ENCODE measurements around the gene XRCC3. TPM values are rescaled to one million over a fixed set of nuclear protein-coding genes. Genes with fewer than 3 reads are reported as not detected.
A peak's percentile ranks its signal among the peaks of the same experiment; 100 is the strongest.
"Not testable (repeated sequence)": the region's sequence is repeated elsewhere in the genome, so short reads cannot be mapped to it uniquely, and the experiment has no call there.

Gene XRCC3
- total RNA-seq, 4 donors from 2014 or later = 11.6 to 42.9 (median 16.2) TPM

GRCh38 chr14:103694572-103695026, 20.7 kb downstream of the XRCC3 start:
- H3K4me1 ChIP-seq = peaks cover 0 to 33% (median 8%) of the 10 kb centered on the region in 4 donors
- H3K27ac ChIP-seq = no peak overlapping the region
- DNase-seq = no peak
- TF ChIP-seq CTCF (IDR thresholded peaks at IDR 0.05) (no peak), POLR2A (IDR thresholded peaks at IDR 0.05) (no peak)
- H3K27me3 ChIP-seq = no peaks in the 10 kb centered on the region
- H3K36me3 ChIP-seq = peaks cover 0 to 79% (median 0%) of the 10 kb centered on the region in 3 donors
- H3K4me3 ChIP-seq = no peak overlapping the region
- H3K9me3 ChIP-seq = no peaks in the 10 kb centered on the region

- H3K4me3 ChIP-seq = no peak overlapping the region
- H3K9me3 ChIP-seq = no peaks in the 10 kb centered on the region
- peaks cover 0 to 30% (median 4%) of the 10 kb centered on the region in 4 donors for H3K4me1 ChIP-seq
- DNase-seq = peak in 2 of 3 donors; percentile 68 to 81
- H3K27me3 ChIP-seq = no peaks in the 10 kb centered on the region
- no peak overlapping the region for H3K27ac ChIP-seq
- peaks cover 0 to 77% (median 0%) of the 10 kb centered on the region in 3 donors for H3K36me3 ChIP-seq
- TF ChIP-seq CTCF (IDR thresholded peaks at IDR 0.05) = no peak
- TF ChIP-seq POLR2A (IDR thresholded peaks at IDR 0.05) = no peak
Measured at GRCh38 chr14:103693515-103693914, 21.7 kb downstream of the XRCC3 start.

DNA sequence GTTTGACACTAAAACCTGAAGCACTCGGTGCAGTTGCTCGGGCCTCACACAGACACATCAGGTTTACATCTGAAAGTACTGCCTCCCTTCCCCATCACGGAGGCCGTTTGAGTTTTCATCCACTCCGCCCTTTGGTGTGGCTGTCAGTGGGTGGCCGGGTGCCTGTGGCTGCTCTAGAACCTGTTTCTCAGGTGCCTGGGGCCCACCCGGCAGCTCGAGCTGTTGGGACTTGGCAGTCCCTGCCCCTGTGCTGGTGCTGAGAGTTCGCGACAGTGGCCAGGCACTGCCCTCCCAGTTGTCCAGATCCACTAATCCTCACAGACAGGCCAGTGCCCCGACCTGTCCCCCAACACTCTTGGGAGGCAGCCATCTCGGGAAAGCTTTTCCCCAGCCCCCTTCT, 22.4 kb downstream of the XRCC3 start:
- no peak for DNase-seq
- Histone ChIP-seq H3K9me3 (no peaks in the 10 kb centered on the region), H3K4me1 (peaks cover 0 to 23% (median 3%) of the 10 kb centered on the region in 4 donors), H3K4me3 (no peak overlapping the region), H3K36me3 (peaks cover 0 to 77% (median 0%) of the 10 kb centered on the region in 3 donors), H3K27me3 (no peaks in the 10 kb centered on the region), H3K27ac (no peak overlapping the region)
- no peak for TF ChIP-seq POLR2A (IDR thresholded peaks at IDR 0.05)
- no peak for TF ChIP-seq CTCF (IDR thresholded peaks at IDR 0.05)

DNA sequence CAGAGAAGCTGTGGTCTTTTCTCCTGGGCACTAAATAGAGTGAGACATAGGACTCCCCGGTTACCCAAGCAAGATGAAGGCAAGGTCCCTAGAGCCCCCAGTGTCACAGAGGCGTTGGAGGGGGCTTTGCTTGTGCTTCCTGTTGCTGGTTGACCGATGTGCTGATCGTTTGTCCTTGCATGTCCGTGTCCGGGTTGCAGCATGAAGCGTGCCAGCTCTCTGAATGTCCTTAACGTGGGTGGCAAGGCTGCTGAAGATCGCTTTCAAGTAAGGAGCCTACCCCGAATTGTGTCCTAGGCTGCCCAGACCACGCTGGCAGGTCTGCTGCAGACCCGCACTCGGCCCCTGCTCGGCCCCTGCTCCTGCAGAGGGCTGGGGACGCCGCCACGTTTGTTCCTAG, 23.1 kb downstream of the XRCC3 start:
- peak overlapping the region in 1 of 4 donors; percentile 66 for H3K27ac ChIP-seq
- DNase-seq = no peak
- no peaks in the 10 kb centered on the region for H3K9me3 ChIP-seq
- H3K36me3 ChIP-seq = peaks cover 0 to 75% (median 0%) of the 10 kb centered on the region in 3 donors
- H3K4me1 ChIP-seq = peaks cover 0 to 16% (median 3%) of the 10 kb centered on the region in 4 donors
- TF ChIP-seq CTCF (IDR thresholded peaks at IDR 0.05) (no peak), POLR2A (IDR thresholded peaks at IDR 0.05) (no peak)
- H3K4me3 ChIP-seq = no peak overlapping the region
- no peaks in the 10 kb centered on the region for H3K27me3 ChIP-seq

DNA sequence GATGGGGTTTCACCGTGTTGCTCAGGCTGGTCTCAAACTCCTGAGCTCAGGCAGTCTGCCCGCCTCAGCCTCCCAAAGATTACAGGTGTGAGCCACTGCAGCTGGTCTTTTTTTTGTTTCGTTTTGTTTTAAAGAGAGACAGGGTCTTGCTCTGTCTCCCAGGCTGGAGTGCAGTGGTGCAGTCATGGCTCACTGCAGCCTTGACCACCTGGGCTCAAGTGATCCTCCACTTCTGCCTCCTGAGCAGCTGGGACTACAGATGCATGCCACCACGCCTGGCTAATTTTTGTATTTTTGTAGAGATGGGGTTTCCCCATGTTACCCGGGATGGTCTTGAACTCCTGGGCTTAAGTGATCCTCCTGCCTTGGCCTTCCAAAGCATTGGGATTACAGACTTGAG, 23.6 kb downstream of the XRCC3 start:
- not testable (repeated sequence) for H3K9me3 ChIP-seq, H3K4me3 ChIP-seq, H3K27me3 ChIP-seq
- DNase-seq = peak in 2 of 3 donors; percentile 74 to 78
- peak overlapping the region in 1 of 4 donors; percentile 66 for H3K27ac ChIP-seq
- H3K4me1 ChIP-seq = peaks cover 0 to 11% (median 3%) of the 10 kb centered on the region in 4 donors
- H3K36me3 ChIP-seq = peaks cover 0 to 79% (median 0%) of the 10 kb centered on the region in 3 donors

GRCh38 chr14:103690332-103690731, 24.9 kb downstream of the XRCC3 start:
- Histone ChIP-seq H3K4me3 (no peak overlapping the region), H3K4me1 (peaks cover 0 to 7% (median 0%) of the 10 kb centered on the region in 4 donors), H3K27me3 (no peaks in the 10 kb centered on the region), H3K27ac (peak overlapping the region in 1 of 4 donors; percentile 65), H3K36me3 (peaks cover 0 to 84% (median 0%) of the 10 kb centered on the region in 3 donors), H3K9me3 (no peaks in the 10 kb centered on the region)
- no peak for DNase-seq
- TF ChIP-seq POLR2A (IDR thresholded peaks at IDR 0.05) (no peak), CTCF (IDR thresholded peaks at IDR 0.05) (no peak)
